Transverse colon (tissue), 4 donors: ENCODE data around the gene CHRNE.

Source experiments
- EP300 ChIP-seq: sonication (generic); formaldehyde crosslinking; IDR thresholded peaks from one replicate; pipeline ENCODE4 v1.6.1; 2017; ENCODE audit warnings: antibody characterized with exemption, low read depth
- POLR2A ChIP-seq: fragments of 450-650 bp; IDR thresholded peaks from one replicate; pipeline ENCODE4 v1.6.1; 2016; ENCODE audit warnings: antibody characterized with exemption, mild to moderate bottlenecking, moderate library complexity
- POLR2AphosphoS5 ChIP-seq, 3 donors: sonication (generic); formaldehyde crosslinking; IDR thresholded peaks; one replicate each; pipeline ENCODE4 v1.6.1; 2016; ENCODE audit warnings: antibody characterized with exemption in 3 of 3
- TF ChIP-seq, protein P1 (sequence below), 5 experiments: fragments of 200-600 bp in 3 of 5; fragments of 450-650 bp in 2 of 5; sonication (generic) in 3 of 5; IDR thresholded peaks; 1 replicate in 2 of 5; 2 replicates in 3 of 5; pipeline ENCODE4 v1.5.1; 2016 to 2017; ENCODE audit warnings: antibody characterized with exemption in 5 of 5, inconsistent platforms in 3 of 5, mild to moderate bottlenecking in 2 of 5, moderate library complexity in 1 of 5

DNA sequence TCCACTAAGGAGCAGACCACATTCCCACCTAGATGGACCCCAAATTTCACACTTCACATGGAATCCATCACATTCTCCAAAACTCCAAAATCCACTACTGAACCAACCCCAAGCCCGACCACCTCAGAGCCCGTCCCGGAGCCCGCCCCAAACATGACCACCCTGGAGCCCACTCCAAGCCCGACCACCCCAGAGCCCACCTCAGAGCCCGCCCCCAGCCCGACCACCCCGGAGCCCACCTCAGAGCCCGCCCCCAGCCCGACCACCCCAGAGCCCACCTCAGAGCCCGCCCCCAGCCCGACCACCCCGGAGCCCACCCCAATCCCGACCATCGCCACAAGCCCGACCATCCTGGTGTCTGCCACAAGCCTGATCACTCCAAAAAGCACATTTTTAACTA lies 30.7 kb upstream of the CHRNE start:
- TF ChIP-seq EP300 (no peak), POLR2A (no peak), POLR2AphosphoS5 (IDR thresholded peaks at IDR 0.05) (no peak)
- TF ChIP-seq, protein P1, sequence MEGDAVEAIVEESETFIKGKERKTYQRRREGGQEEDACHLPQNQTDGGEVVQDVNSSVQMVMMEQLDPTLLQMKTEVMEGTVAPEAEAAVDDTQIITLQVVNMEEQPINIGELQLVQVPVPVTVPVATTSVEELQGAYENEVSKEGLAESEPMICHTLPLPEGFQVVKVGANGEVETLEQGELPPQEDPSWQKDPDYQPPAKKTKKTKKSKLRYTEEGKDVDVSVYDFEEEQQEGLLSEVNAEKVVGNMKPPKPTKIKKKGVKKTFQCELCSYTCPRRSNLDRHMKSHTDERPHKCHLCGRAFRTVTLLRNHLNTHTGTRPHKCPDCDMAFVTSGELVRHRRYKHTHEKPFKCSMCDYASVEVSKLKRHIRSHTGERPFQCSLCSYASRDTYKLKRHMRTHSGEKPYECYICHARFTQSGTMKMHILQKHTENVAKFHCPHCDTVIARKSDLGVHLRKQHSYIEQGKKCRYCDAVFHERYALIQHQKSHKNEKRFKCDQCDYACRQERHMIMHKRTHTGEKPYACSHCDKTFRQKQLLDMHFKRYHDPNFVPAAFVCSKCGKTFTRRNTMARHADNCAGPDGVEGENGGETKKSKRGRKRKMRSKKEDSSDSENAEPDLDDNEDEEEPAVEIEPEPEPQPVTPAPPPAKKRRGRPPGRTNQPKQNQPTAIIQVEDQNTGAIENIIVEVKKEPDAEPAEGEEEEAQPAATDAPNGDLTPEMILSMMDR (IDR thresholded peaks at IDR 0.05): no peak
